BJ (cell line): Measurements from ENCODE around the gene TNFAIP8L3. TPM values are rescaled to one million over a fixed set of nuclear protein-coding genes. Genes with fewer than 3 reads are reported as not detected.

Source experiments
- CTCF ChIA-PET: fragments of 350-600 bp; formaldehyde crosslinking; extraction: SDS; loops from one replicate; lab custom pipeline; 2021; ENCODE audit warnings: antibody characterized with exemption, inconsistent platforms; lab: Yijun Ruan, JAX
- POLR2A ChIA-PET: fragments of 300-600 bp; sonication (Branson Sonifier 250); formaldehyde crosslinking; extraction: SDS; loops from one replicate; lab custom pipeline; 2021; ENCODE audit warnings: antibody characterized with exemption; lab: Charles Lee
- DNase-seq: peaks from one replicate; pipeline ENCODE4 v3.0.0-alpha.2; 2011; ENCODE audit warnings: low read depth
- H3K27me3 ChIP-seq: 2 replicates; pipeline ENCODE4 v1.6.0; 2011; ENCODE audit warnings: low read length; ENCODE audit not compliant: control insufficient read depth, insufficient read depth
- H3K36me3 ChIP-seq: 2 replicates; pipeline ENCODE4 v1.5.1; 2011; ENCODE audit warnings: low read length; ENCODE audit not compliant: control insufficient read depth, insufficient read depth
- H3K4me3 ChIP-seq: 2 replicates; pipeline ENCODE4 v1.5.1; 2011; ENCODE audit warnings: low read depth, mild to moderate bottlenecking, control low read depth, low read length
- polyA plus RNA-seq: library from polyadenylated mRNA; depleted of rRNA; stranded (reverse); fragments of >200 nt; gene quantifications from 2 replicates; pipeline ENCODE4 v1.2.3, GENCODE V29; 2011
- TF ChIP-seq, protein P1 (sequence below): IDR thresholded peaks from 2 replicates; pipeline ENCODE4 v1.5.1; 2011; ENCODE audit warnings: low read depth, mild to moderate bottlenecking, control low read depth, inconsistent platforms, low read length, moderate library complexity; ENCODE audit not compliant: insufficient read depth

TNFAIP8L3 gene
- polyA plus RNA-seq, 1 experiment, result 0.04 TPM

DNA sequence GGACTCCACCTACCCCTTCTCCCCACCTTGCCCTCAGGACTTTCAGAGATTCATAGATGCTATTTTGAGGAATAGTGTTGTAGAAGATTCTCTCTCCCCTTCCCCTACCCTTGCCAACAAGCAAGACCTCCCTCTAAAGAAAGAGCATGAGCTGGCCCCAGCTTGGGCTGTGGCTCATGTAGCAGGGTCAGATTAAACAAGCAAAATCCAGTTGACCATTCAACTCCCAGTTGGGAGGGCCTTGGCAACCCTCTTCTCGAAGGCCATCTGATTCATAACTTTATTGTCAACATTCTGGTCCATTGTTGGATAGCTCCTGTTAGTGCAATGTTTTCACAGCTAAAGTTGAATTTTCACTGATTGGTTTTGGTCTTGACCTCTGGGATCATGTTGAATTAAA, 41.1 kb downstream of the TNFAIP8L3 start:
- no peak for DNase-seq
- H3K4me3 ChIP-seq, result no peak overlapping the region
- TF ChIP-seq, protein P1, sequence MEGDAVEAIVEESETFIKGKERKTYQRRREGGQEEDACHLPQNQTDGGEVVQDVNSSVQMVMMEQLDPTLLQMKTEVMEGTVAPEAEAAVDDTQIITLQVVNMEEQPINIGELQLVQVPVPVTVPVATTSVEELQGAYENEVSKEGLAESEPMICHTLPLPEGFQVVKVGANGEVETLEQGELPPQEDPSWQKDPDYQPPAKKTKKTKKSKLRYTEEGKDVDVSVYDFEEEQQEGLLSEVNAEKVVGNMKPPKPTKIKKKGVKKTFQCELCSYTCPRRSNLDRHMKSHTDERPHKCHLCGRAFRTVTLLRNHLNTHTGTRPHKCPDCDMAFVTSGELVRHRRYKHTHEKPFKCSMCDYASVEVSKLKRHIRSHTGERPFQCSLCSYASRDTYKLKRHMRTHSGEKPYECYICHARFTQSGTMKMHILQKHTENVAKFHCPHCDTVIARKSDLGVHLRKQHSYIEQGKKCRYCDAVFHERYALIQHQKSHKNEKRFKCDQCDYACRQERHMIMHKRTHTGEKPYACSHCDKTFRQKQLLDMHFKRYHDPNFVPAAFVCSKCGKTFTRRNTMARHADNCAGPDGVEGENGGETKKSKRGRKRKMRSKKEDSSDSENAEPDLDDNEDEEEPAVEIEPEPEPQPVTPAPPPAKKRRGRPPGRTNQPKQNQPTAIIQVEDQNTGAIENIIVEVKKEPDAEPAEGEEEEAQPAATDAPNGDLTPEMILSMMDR, result no peak
- peaks cover 12% of the 10 kb centered on the region for H3K27me3 ChIP-seq
- no peaks in the 10 kb centered on the region for H3K36me3 ChIP-seq
- ChIA-PET POLR2A (no interaction called here), CTCF (no interaction called here)

DNA sequence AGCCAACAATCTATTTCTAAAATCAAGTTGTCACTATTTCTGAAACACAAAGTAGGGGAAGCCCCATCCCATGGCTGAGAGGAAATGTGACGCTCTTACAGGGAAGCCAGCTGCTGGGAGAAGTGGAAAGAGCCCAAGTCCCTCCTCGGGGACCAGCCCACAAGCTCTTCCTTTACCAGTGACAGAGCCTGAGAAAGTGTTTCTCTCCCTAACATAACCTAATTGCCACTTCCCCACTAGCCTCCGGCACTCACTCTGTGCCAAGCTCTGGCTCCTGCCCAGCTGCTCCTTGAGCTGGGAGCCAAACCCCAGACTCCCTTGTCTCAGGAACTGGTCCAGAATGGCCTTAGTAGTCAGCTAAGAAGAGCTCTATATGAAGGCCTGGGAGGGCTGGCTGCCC, 42.9 kb downstream of the TNFAIP8L3 start:
- ChIA-PET CTCF (interaction anchor here (0.9 kb wide), 1 partner anchor 40 kb away, joined by 3 read pairs; no protein-coding TSS in a partner anchor), POLR2A (no interaction called here)
- H3K27me3 ChIP-seq, result peaks cover 5% of the 10 kb centered on the region; the same call in 1 of the 2 replicates
- DNase-seq, result no peak
- TF ChIP-seq, protein P1, result no peak
- H3K4me3 ChIP-seq, result no peak overlapping the region
- H3K36me3 ChIP-seq, result no peaks in the 10 kb centered on the region

DNA sequence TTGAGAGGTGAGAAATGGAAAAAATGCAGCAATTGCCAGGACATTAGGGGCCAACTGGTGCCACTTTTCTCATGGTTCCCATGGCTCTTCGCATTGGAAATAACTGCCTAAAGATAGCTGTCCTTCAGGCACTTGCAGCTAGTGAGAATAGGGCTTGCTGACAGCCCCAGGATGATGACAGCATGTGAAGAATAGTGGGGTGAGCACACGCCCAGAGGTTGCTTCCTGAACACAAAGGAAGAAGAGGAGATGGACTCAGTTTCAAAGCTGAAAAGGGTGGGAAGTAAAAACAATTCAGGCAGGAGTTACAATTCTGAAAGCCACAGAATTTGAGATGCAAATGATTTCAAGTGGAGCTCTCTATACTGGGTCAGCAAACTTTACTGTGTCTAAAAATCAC, 45.6 kb downstream of the TNFAIP8L3 start:
- ChIA-PET POLR2A (no interaction called here), CTCF (interaction anchor here (1.0 kb wide), 1 partner anchor 61 kb away, joined by 3 read pairs; no protein-coding TSS in a partner anchor)
- 0 out of 2 replicates have a peak, but pooled peaks cover 2% of the 10 kb centered on the region for H3K27me3 ChIP-seq
- TF ChIP-seq, protein P1, result no peak
- H3K36me3 ChIP-seq, result no peaks in the 10 kb centered on the region
- DNase-seq, result no peak
- H3K4me3 ChIP-seq, result no peak overlapping the region

DNA sequence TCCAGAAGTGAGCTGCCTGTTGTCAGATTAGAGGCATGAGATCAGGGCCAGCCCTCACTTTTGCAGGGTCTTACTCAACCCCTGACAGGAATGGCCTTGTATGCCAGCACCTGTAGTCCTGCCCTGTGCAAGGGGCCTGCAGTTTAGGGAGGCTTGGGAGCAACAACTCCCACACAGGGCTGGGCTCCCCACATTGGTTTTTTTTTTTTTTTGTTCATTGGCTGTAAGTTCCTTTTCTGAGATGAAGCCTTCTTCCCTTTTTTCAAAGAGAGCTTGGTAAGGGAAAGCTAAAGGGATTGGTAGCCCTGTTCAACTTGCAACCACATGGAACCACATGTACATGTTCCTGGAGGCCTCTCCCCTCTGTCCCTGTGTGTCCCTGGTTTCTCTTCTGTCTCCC, 46.4 kb downstream of the TNFAIP8L3 start:
- H3K36me3 ChIP-seq, result no peaks in the 10 kb centered on the region
- TF ChIP-seq, protein P1, result no peak
- CTCF ChIA-PET, result no interaction called here
- no peak overlapping the region for H3K4me3 ChIP-seq
- POLR2A ChIA-PET, result no interaction called here
- DNase-seq, result no peak
- 0 out of 2 replicates have a peak, but pooled peaks cover 2% of the 10 kb centered on the region for H3K27me3 ChIP-seq

DNA sequence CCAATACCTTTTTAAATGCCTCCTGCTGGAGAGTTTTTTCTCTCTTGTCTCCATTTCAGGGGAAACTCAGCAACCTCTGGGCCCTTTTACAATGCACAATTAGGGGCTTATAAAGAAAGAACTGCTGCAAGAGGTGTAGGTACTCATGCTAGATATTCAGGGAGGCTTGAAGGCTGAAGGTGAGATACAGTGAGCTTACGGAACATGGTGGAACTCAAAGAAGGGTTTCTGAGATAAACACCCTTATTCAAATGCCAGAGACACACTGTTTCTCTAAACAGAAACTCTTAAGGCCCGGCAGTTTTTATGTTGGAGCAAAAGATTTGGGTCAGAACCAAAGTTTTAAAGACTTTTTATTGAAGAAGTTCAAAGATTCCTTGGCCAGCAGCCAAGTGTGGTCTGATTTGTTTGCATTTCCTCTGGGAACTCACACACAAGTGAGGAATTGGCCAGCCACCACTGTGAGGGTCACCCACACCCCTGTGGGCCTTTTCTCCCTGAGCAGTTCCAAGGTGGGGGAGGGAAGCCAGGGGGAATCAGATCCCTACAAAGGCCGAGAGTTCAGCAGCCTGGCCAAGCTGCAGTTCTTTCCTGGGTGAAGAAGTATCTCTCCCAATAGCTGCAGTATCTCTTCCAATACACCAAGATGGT, 47.8 kb downstream of the TNFAIP8L3 start:
- Histone ChIP-seq H3K27me3 (no peaks in the 10 kb centered on the region), H3K4me3 (no peak overlapping the region), H3K36me3 (no peaks in the 10 kb centered on the region)
- TF ChIP-seq, protein P1, result no peak
- DNase-seq, result no peak
- CTCF ChIA-PET, result no interaction called here
- POLR2A ChIA-PET, result no interaction called here
